ENCODE results near the gene SLC39A2. TPM values are rescaled to one million over a fixed set of nuclear protein-coding genes. Genes with fewer than 3 reads are reported as not detected.

The SLC39A2 gene
- total and polyA plus RNA-seq, 2 donors = 1.5 to 7.0 TPM

GRCh38 chr14:20989471-20989786 lies 9.7 kb upstream of the SLC39A2 start:
- peaks cover 16 to 20% of the 10 kb centered on the region in 2 donors for H3K4me1 ChIP-seq (ENCODE audit: control insufficient read depth in 2 of 2, insufficient read depth in 2 of 2, low read length in 2 of 2)
- 3% methylated on average over 11 of the region's 11 CpGs for WGBS
- no peaks in the 10 kb centered on the region for H3K9me3 ChIP-seq (ENCODE audit: control insufficient read depth in 2 of 2, insufficient read depth in 1 of 2, low read length in 1 of 2)
- peak overlapping the region; percentile 85 to 87 for H3K4me3 ChIP-seq (ENCODE audit: low read length in 2 of 2)
- H3K36me3 ChIP-seq (ENCODE audit: control insufficient read depth in 2 of 2, insufficient read depth in 2 of 2, low read length in 1 of 2) = peaks cover 19 to 28% of the 10 kb centered on the region in 2 donors
- no peak for DNase-seq (ENCODE audit: low read depth in 6 of 9, low spot score in 9 of 9)
- no peaks in the 10 kb centered on the region for H3K27me3 ChIP-seq (ENCODE audit: control insufficient read depth in 2 of 2, insufficient read depth in 1 of 2, low read length in 1 of 2)
- H3K27ac ChIP-seq (ENCODE audit: low read depth in 1 of 2, low read length in 1 of 2) = peak overlapping the region; percentile 64 to 80

GRCh38 chr14:20989787-20990600 lies 9.1 kb upstream of the SLC39A2 start, which contains the start of gene METTL17:
Gene METTL17, plus strand, starts transcription at chr14:20989980. Its CDS starts 23 bp downstream, at chr14:20990003.
- H3K27me3 ChIP-seq (ENCODE audit: control insufficient read depth in 2 of 2, insufficient read depth in 1 of 2, low read length in 1 of 2) = no peaks in the 10 kb centered on the region
- H3K4me1 ChIP-seq (ENCODE audit: control insufficient read depth in 2 of 2, insufficient read depth in 2 of 2, low read length in 2 of 2) = peaks cover 16 to 20% of the 10 kb centered on the region in 2 donors
- no peaks in the 10 kb centered on the region for H3K9me3 ChIP-seq (ENCODE audit: control insufficient read depth in 2 of 2, insufficient read depth in 1 of 2, low read length in 1 of 2)
- peaks cover 25 to 34% of the 10 kb centered on the region in 2 donors for H3K36me3 ChIP-seq (ENCODE audit: control insufficient read depth in 2 of 2, insufficient read depth in 2 of 2, low read length in 1 of 2)
- peak within 1 kb of the TSS; percentile 85 to 87 for H3K4me3 ChIP-seq (ENCODE audit: low read length in 2 of 2)
- under 1% methylated on average over 42 of the region's 42 CpGs for WGBS
- H3K27ac ChIP-seq (ENCODE audit: low read depth in 1 of 2, low read length in 1 of 2) = peak within 1 kb of the TSS; percentile 80 to 88
- peak; percentile 80 to 96 (median 85) for DNase-seq (ENCODE audit: low read depth in 6 of 9, low spot score in 9 of 9)

- no peak overlapping the region for H3K4me3 ChIP-seq (ENCODE audit: low read length in 2 of 2)
- 97% methylated on average over 14 of the region's 14 CpGs for WGBS
- H3K9me3 ChIP-seq (ENCODE audit: control insufficient read depth in 2 of 2, insufficient read depth in 1 of 2, low read length in 1 of 2) = no peaks in the 10 kb centered on the region
- no peaks in the 10 kb centered on the region for H3K27me3 ChIP-seq (ENCODE audit: control insufficient read depth in 2 of 2, insufficient read depth in 1 of 2, low read length in 1 of 2)
- peaks cover 9 to 25% of the 10 kb centered on the region in 2 donors for H3K4me1 ChIP-seq (ENCODE audit: control insufficient read depth in 2 of 2, insufficient read depth in 2 of 2, low read length in 2 of 2)
- no peak for DNase-seq (ENCODE audit: low read depth in 6 of 9, low spot score in 9 of 9)
- peaks cover 48 to 53% of the 10 kb centered on the region in 2 donors for H3K36me3 ChIP-seq (ENCODE audit: control insufficient read depth in 2 of 2, insufficient read depth in 2 of 2, low read length in 1 of 2)
- no peak overlapping the region for H3K27ac ChIP-seq (ENCODE audit: low read depth in 1 of 2, low read length in 1 of 2)
These were observed 2.6 kb upstream of the SLC39A2 start for GRCh38 chr14:20996521-20996920.

- Histone ChIP-seq H3K4me3 (ENCODE audit: low read length in 2 of 2) (no peak overlapping the region), H3K27me3 (ENCODE audit: control insufficient read depth in 2 of 2, insufficient read depth in 1 of 2, low read length in 1 of 2) (no peaks in the 10 kb centered on the region), H3K4me1 (ENCODE audit: control insufficient read depth in 2 of 2, insufficient read depth in 2 of 2, low read length in 2 of 2) (peaks cover 5 to 22% of the 10 kb centered on the region in 2 donors), H3K9me3 (ENCODE audit: control insufficient read depth in 2 of 2, insufficient read depth in 1 of 2, low read length in 1 of 2) (no peaks in the 10 kb centered on the region), H3K36me3 (ENCODE audit: control insufficient read depth in 2 of 2, insufficient read depth in 2 of 2, low read length in 1 of 2) (peaks cover 44 to 48% of the 10 kb centered on the region in 2 donors), H3K27ac (ENCODE audit: low read depth in 1 of 2, low read length in 1 of 2) (no peak overlapping the region)
- no peak for DNase-seq (ENCODE audit: low read depth in 6 of 9, low spot score in 9 of 9)
- WGBS = 89% methylated on average over 4 of the region's 4 CpGs
These were observed 2.0 kb upstream of the SLC39A2 start for GRCh38 chr14:20997115-20997514.

- 31% methylated on average over 6 of the region's 6 CpGs for WGBS
- Histone ChIP-seq H3K9me3 (ENCODE audit: control insufficient read depth in 2 of 2, insufficient read depth in 1 of 2, low read length in 1 of 2) (no peaks in the 10 kb centered on the region), H3K4me1 (ENCODE audit: control insufficient read depth in 2 of 2, insufficient read depth in 2 of 2, low read length in 2 of 2) (peaks cover 5 to 24% of the 10 kb centered on the region in 2 donors), H3K36me3 (ENCODE audit: control insufficient read depth in 2 of 2, insufficient read depth in 2 of 2, low read length in 1 of 2) (peaks cover 41 to 43% of the 10 kb centered on the region in 2 donors), H3K27me3 (ENCODE audit: control insufficient read depth in 2 of 2, insufficient read depth in 1 of 2, low read length in 1 of 2) (no peaks in the 10 kb centered on the region), H3K27ac (ENCODE audit: low read depth in 1 of 2, low read length in 1 of 2) (no peak overlapping the region), H3K4me3 (ENCODE audit: low read length in 2 of 2) (no peak overlapping the region)
- peak in 4 of 9 donors; percentile 19 to 50 (median 34) for DNase-seq (ENCODE audit: low read depth in 6 of 9, low spot score in 9 of 9)
These were observed 1.5 kb upstream of the SLC39A2 start for GRCh38 chr14:20997564-20997963.

GRCh38 chr14:20998139-20998538 lies 954 bp upstream of the SLC39A2 start:
- no peak overlapping the region for H3K4me3 ChIP-seq (ENCODE audit: low read length in 2 of 2)
- no peaks in the 10 kb centered on the region for H3K9me3 ChIP-seq (ENCODE audit: control insufficient read depth in 2 of 2, insufficient read depth in 1 of 2, low read length in 1 of 2)
- H3K27ac ChIP-seq (ENCODE audit: low read depth in 1 of 2, low read length in 1 of 2) = peak overlapping the region in 1 of 2 donors; percentile 33
- peaks cover 5 to 26% of the 10 kb centered on the region in 2 donors for H3K4me1 ChIP-seq (ENCODE audit: control insufficient read depth in 2 of 2, insufficient read depth in 2 of 2, low read length in 2 of 2)
- peaks cover 37% of the 10 kb centered on the region in 2 donors for H3K36me3 ChIP-seq (ENCODE audit: control insufficient read depth in 2 of 2, insufficient read depth in 2 of 2, low read length in 1 of 2)
- WGBS = 99% methylated on average over 3 of the region's 3 CpGs
- DNase-seq (ENCODE audit: low read depth in 6 of 9, low spot score in 9 of 9) = no peak
- no peaks in the 10 kb centered on the region for H3K27me3 ChIP-seq (ENCODE audit: control insufficient read depth in 2 of 2, insufficient read depth in 1 of 2, low read length in 1 of 2)

GRCh38 chr14:20999591-20999990 lies 498 bp downstream of the SLC39A2 start:
- Histone ChIP-seq H3K4me3 (ENCODE audit: low read length in 2 of 2) (no peak overlapping the region), H3K27me3 (ENCODE audit: control insufficient read depth in 2 of 2, insufficient read depth in 1 of 2, low read length in 1 of 2) (no peaks in the 10 kb centered on the region), H3K36me3 (ENCODE audit: control insufficient read depth in 2 of 2, insufficient read depth in 2 of 2, low read length in 1 of 2) (peaks cover 23 to 27% of the 10 kb centered on the region in 2 donors), H3K4me1 (ENCODE audit: control insufficient read depth in 2 of 2, insufficient read depth in 2 of 2, low read length in 2 of 2) (peaks cover 5 to 26% of the 10 kb centered on the region in 2 donors), H3K27ac (ENCODE audit: low read depth in 1 of 2, low read length in 1 of 2) (no peak overlapping the region), H3K9me3 (ENCODE audit: control insufficient read depth in 2 of 2, insufficient read depth in 1 of 2, low read length in 1 of 2) (no peaks in the 10 kb centered on the region)
- WGBS = 93% methylated on average over 4 of the region's 4 CpGs
- no peak for DNase-seq (ENCODE audit: low read depth in 6 of 9, low spot score in 9 of 9)

- no peaks in the 10 kb centered on the region for H3K27me3 ChIP-seq (ENCODE audit: control insufficient read depth in 2 of 2, insufficient read depth in 1 of 2, low read length in 1 of 2)
- no peak overlapping the region for H3K4me3 ChIP-seq (ENCODE audit: low read length in 2 of 2)
- H3K9me3 ChIP-seq (ENCODE audit: control insufficient read depth in 2 of 2, insufficient read depth in 1 of 2, low read length in 1 of 2) = no peaks in the 10 kb centered on the region
- no peak for DNase-seq (ENCODE audit: low read depth in 6 of 9, low spot score in 9 of 9)
- peaks cover 7 to 10% of the 10 kb centered on the region in 2 donors for H3K36me3 ChIP-seq (ENCODE audit: control insufficient read depth in 2 of 2, insufficient read depth in 2 of 2, low read length in 1 of 2)
- H3K27ac ChIP-seq (ENCODE audit: low read depth in 1 of 2, low read length in 1 of 2) = no peak overlapping the region
- H3K4me1 ChIP-seq (ENCODE audit: control insufficient read depth in 2 of 2, insufficient read depth in 2 of 2, low read length in 2 of 2) = peaks cover 5 to 26% of the 10 kb centered on the region in 2 donors
- 91% methylated on average over 7 of the region's 7 CpGs for WGBS
These were observed 2.1 kb downstream of the SLC39A2 start for GRCh38 chr14:21001218-21001617.

GRCh38 chr14:21003788-21004346 lies 4.8 kb downstream of the SLC39A2 start:
- Histone ChIP-seq H3K4me1 (ENCODE audit: control insufficient read depth in 2 of 2, insufficient read depth in 2 of 2, low read length in 2 of 2) (peaks cover 0 to 5% of the 10 kb centered on the region in 2 donors), H3K9me3 (ENCODE audit: control insufficient read depth in 2 of 2, insufficient read depth in 1 of 2, low read length in 1 of 2) (no peaks in the 10 kb centered on the region), H3K27ac (ENCODE audit: low read depth in 1 of 2, low read length in 1 of 2) (no peak overlapping the region), H3K36me3 (ENCODE audit: control insufficient read depth in 2 of 2, insufficient read depth in 2 of 2, low read length in 1 of 2) (no peaks in the 10 kb centered on the region), H3K27me3 (ENCODE audit: control insufficient read depth in 2 of 2, insufficient read depth in 1 of 2, low read length in 1 of 2) (no peaks in the 10 kb centered on the region), H3K4me3 (ENCODE audit: low read length in 2 of 2) (no peak overlapping the region)
- DNase-seq (ENCODE audit: low read depth in 6 of 9, low spot score in 9 of 9) = no peak
- WGBS = 97% methylated on average over 14 of the region's 14 CpGs
